Fibroblast of skin of back (primary cell): Measurements from ENCODE around the gene BMP4.

Experiments
- DNase-seq: peaks from one replicate; pipeline ENCODE4 v3.0.0-alpha.2; 2013

Gene BMP4

GRCh38 chr14:53963320-53964227 lies 6.9 kb upstream of the BMP4 start:
- DNase-seq = peak; percentile 30

DNA sequence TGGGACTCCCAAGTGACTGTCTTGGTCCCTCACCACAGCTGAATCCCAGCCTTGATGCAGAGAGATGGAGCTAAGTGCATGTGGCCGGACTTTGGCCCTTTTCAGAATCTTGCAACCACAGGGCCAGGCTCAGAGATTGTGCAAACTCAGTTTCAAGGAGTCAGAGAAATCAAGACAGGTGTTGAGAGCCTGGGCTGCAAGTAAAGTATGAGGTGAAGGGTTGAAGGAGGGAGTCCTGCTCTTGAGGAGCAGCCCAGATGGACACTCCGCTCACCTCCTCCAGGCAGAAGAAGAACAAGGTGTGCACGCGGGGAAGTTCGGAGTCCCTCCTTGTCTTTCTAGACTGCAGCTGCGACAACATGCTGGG lies 6.3 kb upstream of the BMP4 start:
- no peak for DNase-seq

DNA sequence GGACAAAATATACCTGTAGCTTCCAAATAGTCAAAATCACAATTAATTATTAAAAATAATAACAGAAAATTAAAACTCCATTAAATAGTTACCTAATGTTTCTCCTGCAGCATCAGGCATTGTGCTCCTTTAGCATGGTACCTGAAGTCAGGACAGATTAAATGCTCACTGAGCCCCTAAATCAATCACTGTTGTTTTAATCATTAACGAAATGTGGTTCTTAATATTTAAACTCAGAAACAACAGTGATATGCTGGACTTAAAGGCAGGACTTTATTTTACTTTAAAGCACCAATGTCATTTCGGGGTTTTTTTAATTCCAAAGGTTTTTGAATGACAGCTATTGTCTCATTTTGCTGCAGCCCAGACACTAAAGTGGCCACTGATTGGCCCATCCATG lies 2.0 kb upstream of the BMP4 start:
- no peak for DNase-seq

DNA sequence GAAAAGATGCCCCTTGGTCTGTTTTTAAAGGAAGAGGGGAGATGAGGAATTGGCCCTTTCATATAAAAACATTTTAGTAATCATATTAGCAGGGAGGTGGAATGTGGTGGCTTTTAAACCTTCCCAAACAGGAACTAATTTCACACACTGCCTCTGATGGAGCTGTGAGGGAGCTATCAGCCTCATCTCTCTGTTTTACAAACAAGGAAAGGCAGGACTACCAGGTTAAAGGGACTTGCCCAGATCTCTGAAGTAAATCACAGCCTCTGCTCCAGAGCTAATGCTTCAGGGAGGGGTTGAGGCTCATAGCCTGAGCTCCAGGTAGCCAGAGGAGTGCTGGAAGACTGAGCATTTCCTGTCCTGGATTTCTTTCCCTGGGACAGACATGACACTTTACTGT lies 1.1 kb upstream of the BMP4 start:
- DNase-seq = no peak

- peak; percentile 27 for DNase-seq
Observed at GRCh38 chr14:53955671-53956426, 776 bp downstream of the BMP4 start.

DNA sequence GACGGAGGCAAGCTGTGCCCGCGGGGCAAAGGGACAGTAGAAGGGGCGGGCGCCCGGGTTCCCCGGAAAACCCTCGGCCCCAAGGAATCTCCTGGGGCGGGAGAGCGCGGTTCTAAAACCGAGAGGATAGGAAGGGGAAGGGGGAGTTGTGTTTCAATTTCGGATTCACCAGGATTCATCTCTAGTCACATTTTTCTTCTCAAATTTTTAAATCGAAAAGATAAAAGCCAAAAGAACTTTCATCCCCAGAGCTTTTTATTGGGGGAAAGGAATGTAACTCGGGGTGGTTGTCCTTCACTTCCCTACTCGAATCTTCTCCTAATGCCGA lies 1.4 kb downstream of the BMP4 start:
- no peak for DNase-seq

GRCh38 chr14:53954551-53955228 lies 1.9 kb downstream of the BMP4 start:
- DNase-seq = no peak

- DNase-seq = peak; percentile 63
Observed at GRCh38 chr14:53953828-53954550, 2.6 kb downstream of the BMP4 start.

DNA sequence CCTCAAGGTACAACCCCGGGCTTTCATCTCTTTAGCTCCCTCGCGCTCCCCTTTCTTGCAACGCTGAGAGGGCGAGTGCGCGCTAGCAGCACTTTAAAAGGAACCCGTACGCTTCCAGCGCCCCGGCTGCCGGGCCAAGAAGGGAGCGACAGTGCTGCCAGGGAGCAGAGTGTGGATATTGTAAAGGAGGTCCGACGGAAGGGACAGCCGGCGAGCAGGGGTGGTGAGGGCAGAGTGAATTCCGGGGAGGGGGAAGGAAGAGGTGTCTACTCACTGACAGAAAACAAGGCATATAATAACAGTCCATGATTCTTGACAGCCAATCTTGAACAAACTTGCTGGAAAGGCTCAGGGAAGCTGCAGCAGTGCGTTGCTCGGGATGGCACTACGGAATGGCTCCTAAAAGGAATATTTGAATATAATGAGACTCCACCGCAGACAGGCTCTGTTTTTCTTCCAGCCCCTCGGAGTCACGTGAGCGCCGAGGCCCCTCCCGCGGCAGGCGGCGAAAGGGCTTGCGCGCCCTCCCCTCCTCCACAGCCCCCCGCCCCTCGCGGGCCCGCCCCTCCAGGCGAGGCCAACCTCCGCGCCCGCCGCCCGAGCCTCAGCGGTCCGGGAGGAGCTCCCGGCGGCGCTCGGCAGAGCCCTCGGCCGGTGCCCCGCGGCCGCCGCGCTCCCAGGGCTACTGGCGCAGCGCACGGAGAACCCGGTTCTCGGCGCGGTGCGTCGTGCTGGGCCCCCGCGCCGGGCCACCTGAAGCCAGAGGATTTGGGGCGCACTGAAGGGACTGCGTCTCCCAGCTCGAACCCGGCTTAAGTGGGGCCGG lies 3.4 kb downstream of the BMP4 start:
- peak; percentile 83 for DNase-seq

GRCh38 chr14:53952533-53952932 lies 4.1 kb downstream of the BMP4 start:
- no peak for DNase-seq

DNA sequence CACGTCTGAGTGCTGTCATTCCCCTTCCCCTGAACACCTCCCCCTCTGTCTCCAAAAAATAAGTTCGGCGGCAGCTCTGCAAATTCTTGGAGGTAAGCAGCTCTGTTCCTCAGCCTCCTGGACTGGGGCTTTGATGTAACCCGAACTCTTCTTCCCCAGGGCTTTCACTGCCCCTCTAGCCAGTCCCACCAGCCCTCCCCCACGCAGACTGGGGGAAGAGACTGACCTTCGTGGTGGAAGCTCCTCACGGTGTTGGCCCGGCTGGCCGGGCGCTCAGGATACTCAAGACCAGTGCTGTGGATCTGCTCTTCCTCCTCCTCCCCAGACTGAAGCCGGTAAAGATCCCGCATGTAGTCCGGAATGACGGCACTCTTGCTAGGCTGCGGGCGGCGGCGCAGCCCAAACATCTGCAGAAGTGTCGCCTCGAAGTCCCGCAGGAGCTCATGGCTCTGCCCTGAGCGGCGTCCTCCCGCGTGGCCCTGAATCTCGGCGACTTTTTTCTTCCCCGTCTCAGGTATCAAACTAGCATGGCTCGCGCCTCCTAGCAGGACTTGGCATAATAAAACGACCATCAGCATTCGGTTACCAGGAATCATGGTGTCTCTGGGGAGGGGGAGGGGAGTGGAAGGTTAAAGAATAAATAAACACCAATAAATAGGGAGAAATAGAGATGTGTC lies 4.9 kb downstream of the BMP4 start:
- DNase-seq = no peak

DNA sequence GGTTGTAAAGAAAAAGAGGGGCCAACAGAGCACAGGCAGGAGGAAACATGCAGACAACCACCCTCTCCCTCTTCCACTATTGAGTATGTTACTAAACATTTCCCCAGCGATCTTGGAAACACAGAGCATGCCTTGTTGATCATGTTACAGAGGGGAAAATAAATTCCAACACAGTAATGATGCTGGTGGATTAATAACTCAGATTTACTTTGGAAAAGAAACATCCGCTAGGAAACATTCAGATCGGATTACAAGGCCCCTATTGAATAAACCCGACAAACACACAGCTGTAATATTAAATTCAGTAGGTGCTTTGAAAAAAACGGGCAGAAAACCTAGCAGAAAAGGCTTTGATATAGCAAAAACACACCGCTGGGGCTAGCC lies 5.4 kb downstream of the BMP4 start:
- no peak for DNase-seq

- no peak for DNase-seq
Observed at GRCh38 chr14:53950031-53950793, 6.4 kb downstream of the BMP4 start.

DNA sequence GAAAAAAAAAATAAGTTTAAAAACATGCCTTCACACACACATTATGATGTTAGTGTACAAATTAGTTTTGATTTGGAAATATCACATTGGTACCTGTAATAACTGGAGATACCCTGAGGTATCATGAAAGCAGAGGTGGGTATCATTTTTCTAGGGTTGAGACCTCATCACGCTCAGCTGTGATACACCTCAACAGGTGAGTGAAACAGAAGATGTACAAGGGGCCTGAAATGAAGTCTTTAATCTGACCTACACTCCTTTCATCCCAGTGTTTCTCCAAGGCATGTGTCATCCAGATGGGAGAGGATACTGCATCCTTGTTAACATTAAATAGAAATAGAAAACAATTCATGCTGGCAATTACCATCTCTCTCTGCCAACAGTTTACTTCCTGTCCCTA lies 7.4 kb downstream of the BMP4 start:
- no peak for DNase-seq

DNA sequence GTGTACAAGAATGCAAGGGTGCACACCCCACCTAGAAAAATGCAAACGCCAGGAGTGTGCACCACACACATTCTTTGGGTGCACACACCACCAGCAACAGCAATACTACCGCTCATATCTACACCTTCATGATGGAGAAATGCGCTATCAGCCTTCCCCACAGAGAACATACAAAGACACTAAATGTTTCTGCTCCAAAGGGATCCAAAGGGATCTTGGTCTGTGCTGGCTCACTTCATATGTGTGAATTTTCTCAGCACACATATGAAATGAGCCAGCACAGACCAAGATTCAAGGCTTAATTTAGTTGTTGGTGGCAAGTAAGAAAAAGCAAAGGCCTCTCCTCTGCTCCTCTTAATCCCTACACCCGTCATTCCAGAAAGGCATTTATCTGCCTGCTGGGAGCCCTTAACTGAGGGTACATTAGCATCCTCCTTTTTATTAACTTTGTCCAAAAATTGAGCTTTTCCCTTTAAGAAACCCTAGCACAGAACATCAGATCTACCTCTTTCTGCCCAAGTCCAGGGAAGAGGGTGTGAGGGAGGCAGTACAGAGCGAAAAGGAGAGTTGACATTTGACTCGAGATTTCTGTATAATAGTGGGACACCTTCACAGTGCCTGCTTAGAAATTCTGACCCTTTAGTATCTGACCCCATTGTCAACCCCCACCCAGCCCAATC lies 8.3 kb downstream of the BMP4 start:
- DNase-seq = no peak

DNA sequence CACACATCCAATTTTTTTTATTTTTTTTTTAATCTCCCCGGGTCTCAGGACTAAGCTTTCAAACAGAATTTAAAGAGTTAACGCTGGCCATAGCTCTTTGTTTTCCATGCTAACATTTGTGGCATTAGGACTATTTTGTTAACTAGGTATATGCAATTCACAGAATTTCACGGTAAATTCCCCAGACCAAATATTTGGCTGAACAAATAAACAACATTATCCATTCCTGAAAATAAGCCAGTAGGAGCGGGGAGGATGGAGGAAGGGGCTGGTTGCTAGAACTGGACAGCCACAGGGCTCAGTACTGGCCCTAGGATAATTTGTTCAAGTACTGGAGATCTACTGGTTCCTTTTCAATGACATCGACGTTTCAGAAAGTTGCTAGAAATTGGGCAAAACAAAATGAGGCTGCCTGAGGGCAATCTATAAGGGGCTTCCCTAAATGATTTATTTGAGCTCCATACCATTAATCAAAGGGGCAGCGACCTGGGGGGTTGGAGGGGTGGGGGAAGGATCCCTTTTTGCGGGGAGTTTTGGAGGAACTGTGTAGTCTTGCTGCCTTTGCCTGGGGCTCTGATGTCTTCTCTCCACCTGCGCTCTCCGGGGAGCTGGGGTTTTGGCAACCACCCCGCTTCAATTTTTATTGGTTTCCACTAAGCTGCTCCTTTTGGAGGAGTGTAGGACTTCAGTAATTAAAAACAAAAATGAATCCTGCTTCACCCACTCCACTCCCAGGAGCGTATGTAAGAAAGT lies 9.0 kb downstream of the BMP4 start:
- no peak for DNase-seq

- DNase-seq = no peak
Observed at GRCh38 chr14:53947094-53947445, 9.6 kb downstream of the BMP4 start.

- DNase-seq = no peak
Observed at GRCh38 chr14:53946404-53947093, 10.1 kb downstream of the BMP4 start.

DNA sequence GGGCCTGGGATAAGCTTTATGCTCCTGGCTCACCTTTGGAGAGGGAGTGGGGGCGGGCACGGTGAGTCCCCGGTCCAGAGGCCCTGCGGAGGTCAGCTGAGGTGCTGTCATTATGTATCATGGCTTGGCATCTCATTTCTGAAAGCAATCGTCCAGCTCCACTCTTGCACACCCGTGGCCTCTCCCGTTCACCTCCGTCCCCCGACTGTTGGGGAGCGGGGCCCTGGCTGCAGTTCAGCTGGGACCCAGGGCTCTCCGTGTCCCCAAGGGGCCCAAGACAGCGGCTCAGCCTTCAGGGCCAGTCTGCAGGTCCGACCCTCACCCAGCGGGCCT lies 10.6 kb downstream of the BMP4 start:
- no peak for DNase-seq
